HG03103 (cell line): ENCODE results near the gene SSR3.
"Not testable (repeated sequence)": the region's sequence is repeated elsewhere in the genome, so short reads cannot be mapped to it uniquely, and the experiment has no call there.

Experiments used
- ATAC-seq: cut with Tn5 transposase; IDR thresholded peaks from one replicate; pipeline ENCODE4 v1.9.1; 2021; ENCODE audit warnings: low read depth; ENCODE audit not compliant: unreplicated experiment

The SSR3 gene

DNA sequence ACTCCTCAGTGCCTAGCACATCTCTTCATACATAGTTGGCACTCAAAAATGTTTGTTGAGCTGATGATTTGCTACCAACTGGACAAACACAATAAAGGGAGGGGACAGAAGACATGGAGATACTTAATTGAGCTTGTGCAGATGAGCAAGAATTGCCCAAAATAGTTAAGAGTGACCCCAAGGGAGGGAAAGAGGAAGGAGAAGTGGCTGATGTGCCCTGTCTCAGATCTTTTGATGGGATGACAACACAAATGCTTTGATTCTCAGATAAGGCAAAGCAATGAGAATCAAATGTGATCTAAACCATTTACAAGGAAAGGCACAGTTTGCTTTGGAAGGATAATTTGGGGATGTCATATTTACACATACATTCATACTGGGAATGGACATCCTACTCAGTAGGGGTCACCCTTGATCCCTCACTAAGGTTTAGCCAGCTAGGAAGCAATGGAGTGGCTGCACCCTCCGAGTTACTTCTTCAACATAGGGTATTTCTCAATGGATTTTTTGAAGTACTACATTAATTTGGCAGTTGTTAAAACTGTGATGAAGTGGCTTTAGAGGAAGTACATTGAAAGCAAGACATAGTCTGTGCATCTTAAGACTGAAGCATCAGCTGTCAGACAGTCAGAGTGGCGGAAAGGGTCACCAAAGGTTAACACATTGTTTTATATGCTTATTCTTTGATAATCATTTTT, 21.9 kb upstream of the SSR3 start:
- ATAC-seq: no peak

GRCh38 chr3:156576051-156576450, 21.1 kb upstream of the SSR3 start:
- no peak for ATAC-seq

DNA sequence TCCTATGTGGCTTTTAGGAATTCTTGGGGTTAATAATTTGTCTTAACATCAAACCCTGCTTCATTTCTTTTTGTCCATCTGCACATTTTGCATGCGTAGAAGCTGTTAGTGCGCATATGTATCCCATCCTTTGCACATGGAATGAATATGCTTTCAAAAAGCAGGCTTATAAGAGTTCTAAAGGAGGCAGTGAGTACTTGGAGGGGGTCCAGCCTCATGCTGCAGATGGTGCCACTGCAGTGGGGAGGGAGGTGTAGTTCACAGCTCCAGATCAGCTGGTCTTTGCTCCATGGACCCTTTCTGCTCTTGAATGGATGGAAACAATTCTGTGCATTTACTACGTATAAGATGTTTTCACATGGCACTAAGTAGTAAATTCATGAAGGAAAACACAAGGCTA, 20.7 kb upstream of the SSR3 start:
- no peak for ATAC-seq

- ATAC-seq: not testable (repeated sequence)
Observed at GRCh38 chr3:156569881-156570280, 15.0 kb upstream of the SSR3 start.

DNA sequence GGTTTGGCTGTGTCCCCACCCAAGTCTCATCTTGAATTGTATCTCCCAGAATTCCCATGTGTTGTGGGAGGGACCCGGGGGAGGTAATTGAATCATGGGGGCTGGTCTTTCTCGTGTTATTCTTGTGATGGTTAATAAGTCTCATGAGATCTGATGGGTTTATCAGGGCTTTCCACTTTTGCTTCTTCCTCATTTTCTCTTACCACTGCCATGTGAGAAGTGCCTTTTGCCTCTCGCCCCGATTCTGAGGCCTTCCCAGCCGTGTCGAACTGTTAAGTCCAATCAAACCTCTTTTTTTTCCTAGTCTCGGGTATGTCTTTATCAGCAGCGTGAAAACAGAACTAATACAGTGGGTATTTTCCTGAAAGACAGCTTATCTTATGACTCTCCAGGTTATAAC, 14.1 kb upstream of the SSR3 start:
- not testable (repeated sequence) for ATAC-seq

DNA sequence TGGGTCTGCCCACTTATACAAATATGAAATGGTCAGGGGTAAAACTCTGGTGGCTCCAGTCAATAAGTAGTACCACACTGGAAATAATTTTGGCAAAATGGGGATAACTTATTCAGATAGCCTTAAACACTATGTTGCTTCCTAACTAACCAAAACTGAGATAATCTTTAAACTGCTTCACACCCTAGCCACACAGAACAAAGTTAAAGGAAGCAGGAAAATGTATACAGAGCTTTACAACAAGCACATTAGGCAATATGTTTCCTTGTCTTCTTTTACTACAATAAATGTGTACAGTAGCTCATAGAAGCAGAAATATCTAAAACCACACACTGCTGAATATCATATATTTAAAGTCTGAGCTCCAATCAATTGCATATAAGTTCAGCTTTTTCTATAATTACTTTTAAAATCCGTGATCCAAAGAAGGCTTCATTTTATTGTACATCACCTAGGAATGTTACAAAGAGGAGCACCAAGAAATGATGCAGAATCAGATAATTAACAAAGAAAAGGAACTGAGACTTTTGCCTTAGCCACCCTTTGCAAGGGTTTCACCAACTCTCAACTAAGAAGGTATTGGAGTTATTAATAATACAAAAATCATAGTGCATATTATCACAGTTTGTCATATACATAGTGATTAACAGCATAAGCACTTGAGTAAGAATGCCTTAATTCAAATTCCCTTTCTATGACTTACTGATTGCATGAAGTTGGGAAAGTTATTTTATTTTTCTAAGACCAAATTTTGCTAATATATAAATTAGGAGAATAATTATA, 9.2 kb upstream of the SSR3 start:
- ATAC-seq: no peak

DNA sequence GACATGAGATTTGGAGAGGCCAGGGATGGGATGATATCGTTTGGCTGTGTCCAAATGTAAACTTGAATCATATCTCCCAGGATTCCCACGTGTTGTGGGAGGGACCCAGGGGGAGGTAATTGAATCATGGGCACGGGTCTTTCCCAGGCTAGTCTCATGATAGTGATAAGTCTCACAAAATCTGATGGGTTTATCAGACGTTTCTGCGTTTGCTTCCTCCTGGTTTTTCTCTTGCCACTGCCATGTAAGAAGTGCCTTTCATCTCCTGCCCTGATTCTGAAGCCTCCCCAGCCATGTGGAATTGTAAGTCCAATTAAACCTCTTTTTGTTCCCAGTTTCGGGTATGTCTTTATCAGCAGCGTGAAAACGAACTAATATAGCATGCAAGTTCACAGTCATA, 7.6 kb upstream of the SSR3 start:
- ATAC-seq: not testable (repeated sequence)

DNA sequence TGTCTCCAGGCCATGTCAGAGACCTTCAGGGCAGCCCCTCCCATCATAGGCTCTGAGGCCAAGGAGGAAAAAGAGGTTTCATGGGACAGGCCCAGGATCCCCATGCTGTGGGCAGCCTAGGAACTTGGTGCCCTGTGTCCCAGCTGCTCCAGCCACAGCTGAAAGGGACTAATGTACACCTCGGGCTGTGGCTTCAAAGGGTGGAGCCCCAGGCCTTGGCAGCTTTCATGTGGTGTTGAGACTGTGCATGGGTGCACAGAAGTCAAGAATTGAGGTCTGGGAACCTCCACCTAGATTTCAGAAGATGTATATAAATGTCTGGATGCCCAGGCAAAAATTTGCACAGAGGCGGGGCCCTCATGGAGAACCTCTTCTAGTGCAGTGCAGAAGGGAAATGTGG, 6.6 kb upstream of the SSR3 start:
- ATAC-seq: no peak

DNA sequence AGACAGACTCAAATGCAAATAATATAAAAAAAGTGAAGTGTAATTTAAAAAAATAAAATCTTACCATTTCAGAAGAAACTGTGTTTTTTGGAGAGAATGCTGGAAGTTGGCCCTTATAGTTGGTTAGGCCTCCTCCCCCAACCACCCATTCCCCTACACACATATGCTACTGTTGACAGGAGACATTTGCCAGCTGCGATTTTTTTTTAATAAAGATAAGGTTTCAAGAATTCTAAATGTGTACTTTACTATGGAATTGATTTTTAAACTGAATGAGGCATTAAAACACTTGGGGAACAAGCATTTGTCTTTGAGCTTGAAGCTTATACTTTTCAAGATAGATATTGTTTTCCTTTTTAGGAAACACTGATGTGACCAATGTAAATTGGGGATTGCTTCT, 4.4 kb upstream of the SSR3 start:
- no peak for ATAC-seq

DNA sequence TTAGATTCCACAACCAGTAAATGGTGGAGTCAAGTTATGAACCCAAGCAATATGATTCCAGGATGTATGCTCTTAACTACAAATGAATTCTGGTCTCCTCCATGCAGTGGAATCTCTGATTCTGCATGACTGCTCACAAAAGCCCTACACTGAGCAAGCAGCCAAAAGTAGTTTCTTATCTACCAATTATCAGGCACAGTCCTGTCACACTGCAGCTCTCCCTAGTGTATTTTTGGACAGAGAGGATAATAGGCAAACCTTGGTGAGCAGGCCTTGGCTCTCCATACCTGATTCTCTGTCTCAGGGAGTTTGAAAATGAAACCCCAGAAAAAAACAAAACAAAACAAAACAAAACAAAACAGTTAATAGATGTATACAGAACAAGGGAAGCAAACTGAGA, 3.5 kb upstream of the SSR3 start:
- ATAC-seq: no peak

DNA sequence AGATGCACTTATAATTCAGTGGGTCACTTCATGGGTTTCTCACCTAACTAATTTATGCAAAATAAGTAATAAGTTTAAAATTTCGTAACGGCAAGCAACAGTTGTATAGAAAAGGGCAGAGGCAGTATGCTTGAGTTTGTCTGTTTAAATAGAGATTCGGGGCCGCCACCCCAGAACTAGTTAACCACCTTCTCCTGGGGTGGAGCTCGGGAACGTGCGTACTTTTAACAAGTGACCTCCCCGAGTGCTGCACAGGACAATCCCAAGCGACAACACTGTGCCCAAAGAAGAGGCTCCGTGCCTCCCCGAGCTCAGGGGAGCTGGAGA, 439 bp downstream of the SSR3 start:
- ATAC-seq: peak; percentile 2

DNA sequence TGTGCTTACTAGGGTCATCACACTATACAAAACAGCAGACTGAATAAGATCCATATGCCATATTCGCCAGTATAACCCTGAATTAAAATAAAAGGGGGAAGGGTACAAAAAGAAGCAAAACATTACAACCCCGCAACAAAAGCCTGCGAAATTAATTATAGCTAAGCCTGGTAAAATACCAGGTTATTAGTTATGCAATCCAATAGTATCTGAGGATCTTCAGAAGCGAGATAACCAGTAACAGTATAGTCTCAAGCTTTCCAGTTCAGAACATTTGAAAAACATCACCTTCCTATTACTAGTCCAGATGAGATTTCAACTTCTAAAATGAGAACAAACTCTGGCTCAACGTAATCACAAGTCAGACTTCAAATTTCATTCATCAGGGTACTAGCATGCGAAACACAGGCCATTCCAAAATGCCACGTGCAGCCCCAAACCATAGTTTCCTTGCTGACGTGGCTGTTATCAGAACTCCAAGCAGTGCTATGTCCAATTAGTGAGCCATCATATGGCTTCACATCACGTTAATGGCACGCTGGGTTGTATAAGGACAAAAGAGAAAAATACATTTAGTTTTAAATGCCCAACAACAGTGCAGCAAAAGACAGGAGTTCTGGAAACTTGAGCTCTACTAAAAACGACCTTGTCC, 1.1 kb downstream of the SSR3 start:
- ATAC-seq: no peak

- no peak for ATAC-seq
Observed at GRCh38 chr3:156552973-156553372, 1.9 kb downstream of the SSR3 start.

GRCh38 chr3:156551746-156552145, 3.2 kb downstream of the SSR3 start:
- ATAC-seq: no peak

DNA sequence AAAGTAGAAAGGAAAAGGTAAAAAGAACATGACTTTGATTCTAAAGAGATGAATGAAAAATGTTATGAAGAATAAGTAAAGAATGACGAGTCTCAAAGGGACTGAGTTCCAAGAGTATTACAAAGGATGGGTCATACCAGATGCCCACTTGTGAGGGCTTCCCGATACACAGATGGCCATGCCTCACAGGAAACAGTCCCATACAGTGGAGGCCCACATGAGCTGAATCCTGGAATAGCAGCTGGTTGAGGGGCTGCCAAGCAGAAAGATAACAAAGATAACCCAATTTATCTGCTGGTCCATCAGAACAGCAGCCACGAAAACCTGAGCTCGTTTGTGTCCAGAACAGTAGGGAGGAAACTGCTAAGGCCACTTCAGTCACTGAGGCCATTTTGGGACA, 3.7 kb downstream of the SSR3 start:
- ATAC-seq: no peak

DNA sequence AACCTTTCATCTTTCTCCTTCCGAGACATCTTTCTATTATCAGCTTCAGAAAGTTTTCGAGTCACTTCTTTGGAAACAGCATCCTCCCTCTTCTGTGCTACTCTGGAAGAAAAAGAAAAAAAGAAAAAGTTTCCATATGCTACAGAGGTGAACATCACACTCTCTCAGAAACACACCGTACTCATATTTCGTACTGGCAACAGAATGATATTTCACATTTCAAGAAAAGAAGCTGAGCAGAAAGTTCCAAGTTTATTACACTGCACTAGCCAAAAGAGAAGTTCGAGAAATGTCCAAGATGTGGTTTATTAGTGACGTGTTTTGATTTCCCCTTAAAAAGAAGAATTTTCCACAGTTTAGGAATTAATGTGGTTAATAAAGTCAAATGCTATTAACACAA, 6.0 kb downstream of the SSR3 start:
- no peak for ATAC-seq

DNA sequence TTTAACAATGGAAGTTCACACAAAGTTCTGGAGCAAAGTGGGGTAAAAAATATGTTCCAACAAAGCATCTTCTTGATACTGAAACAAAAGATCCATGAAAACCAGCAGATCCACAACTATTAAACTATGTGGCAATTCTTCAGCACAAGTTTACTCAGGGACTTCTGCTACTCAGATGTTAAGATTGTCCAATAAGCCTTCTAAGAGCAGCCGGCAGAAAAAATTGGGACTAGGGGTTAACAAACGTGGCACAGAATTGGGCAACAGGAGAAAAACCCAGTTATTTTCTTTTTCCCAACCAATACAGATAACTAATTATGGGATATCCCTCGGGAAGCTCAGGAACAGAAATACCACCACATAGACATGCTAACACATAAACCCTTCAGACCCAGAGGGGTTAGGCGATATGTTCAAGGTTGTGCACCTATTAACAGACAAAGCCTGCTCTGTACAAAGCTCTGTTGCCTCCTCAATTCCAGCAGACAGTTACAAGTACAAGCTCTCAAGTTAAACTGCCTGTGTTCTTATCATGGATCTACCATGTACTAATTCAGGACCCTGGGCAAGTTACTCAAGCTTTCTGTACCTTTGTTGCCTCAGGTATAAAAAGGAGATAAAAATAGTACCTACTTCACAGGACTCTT, 6.8 kb downstream of the SSR3 start:
- ATAC-seq: no peak

- ATAC-seq: no peak
Observed at GRCh38 chr3:156547637-156548036, 7.3 kb downstream of the SSR3 start.

DNA sequence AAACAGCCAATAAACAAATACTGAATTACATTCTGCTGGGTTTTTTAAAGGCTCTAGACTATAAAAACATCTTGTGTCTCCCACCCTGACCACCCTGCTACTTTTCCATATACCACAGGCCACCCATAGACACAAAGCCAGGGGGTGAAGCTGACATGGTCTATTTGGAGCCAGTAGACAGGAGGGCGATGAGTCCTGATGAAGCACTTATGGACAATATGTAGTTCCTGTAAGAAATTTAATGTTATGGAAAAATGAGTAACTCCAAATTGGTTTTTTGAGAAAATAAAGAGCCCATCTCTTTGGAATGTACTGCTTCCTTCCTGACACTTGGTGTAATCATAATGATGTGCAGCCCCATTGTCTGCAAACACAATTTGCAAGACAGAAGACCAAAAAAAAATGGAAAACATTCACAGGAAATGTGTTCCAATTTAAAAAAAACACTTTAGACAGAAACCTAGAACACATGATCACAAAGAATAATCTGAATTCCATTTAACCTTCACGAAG, 11.8 kb downstream of the SSR3 start:
- no peak for ATAC-seq

DNA sequence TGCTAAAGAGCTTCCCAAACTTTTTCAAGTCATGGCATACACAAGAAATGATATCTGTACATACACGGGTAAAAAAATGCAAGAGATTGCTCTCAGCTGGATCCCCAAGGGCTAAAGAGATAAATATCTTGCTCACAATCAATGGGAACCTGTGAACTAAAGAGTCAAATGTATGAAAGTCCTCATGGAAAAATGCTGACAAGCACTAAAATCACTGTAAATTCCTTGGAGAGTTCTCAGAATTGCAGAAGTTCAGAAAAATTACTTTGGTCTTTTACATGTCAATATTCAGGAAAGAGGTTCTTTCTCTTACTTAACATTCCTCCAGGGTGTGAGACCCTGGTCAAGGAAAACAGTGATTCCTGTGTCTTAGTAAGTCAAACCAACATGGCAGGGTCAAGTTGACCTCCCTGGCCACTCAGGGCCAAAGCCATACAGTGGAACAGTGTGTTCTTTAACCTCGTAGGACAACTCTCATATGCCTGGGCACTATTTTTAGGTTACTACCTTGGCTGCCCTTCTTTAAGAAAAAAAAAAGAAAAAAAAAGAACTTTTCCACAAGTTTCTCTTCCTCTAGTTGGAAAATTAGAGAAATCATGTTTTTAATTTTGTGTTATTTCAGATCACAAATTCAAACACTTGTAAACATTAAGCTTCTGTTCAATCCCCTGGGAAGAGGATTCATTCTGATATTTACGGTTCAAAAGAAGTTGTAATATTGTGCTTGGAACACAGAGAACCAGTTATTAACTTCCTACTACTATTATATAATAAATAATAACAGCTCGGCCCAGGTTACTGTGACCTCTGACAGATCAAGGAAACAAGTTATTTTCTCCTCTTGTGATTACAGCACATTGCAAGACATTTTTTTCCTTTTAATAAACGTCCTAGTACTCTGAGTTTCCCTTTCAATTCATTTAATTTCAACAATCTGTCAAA, 12.5 kb downstream of the SSR3 start:
- no peak for ATAC-seq
